HEK293T (cell line): ENCODE results near the gene SYT15.
"Not testable (repeated sequence)": the region's sequence is repeated elsewhere in the genome, so short reads cannot be mapped to it uniquely, and the experiment has no call there.

Experiments used
- BHLHE40 ChIP-seq: fragments of 450-650 bp; IDR thresholded peaks from 2 replicates; pipeline ENCODE4 v1.6.1; 2016; ENCODE audit warnings: mild to moderate bottlenecking, moderate library complexity, borderline replicate concordance
- ELF4 ChIP-seq: fragments of 450-650 bp; IDR thresholded peaks from 2 replicates; pipeline ENCODE4 v1.6.1; 2017; ENCODE audit warnings: antibody characterized with exemption
- FOXA1 ChIP-seq: fragments of 450-650 bp; IDR thresholded peaks from 2 replicates; pipeline ENCODE4 v1.6.1; 2016; ENCODE audit warnings: mild to moderate bottlenecking
- FOXK2 ChIP-seq: fragments of 450-650 bp; IDR thresholded peaks from 2 replicates; pipeline ENCODE4 v1.6.1; 2016; ENCODE audit warnings: mild to moderate bottlenecking
- FOXM1 ChIP-seq: fragments of 450-650 bp; IDR thresholded peaks from 2 replicates; pipeline ENCODE4 v1.6.1; 2017; ENCODE audit warnings: mild to moderate bottlenecking, borderline replicate concordance
- HDGF ChIP-seq: fragments of 450-650 bp; IDR thresholded peaks from 2 replicates; pipeline ENCODE4 v1.6.1; 2017; ENCODE audit warnings: antibody characterized with exemption, borderline replicate concordance
- SP1 ChIP-seq: fragments of 450-650 bp; IDR thresholded peaks from 2 replicates; pipeline ENCODE4 v1.6.1; 2017
- SUZ12 ChIP-seq: fragments of 450-650 bp; IDR thresholded peaks from 2 replicates; pipeline ENCODE4 v1.6.1; 2016; ENCODE audit warnings: mild to moderate bottlenecking
- ZNF384 ChIP-seq: fragments of 450-650 bp; IDR thresholded peaks from 2 replicates; pipeline ENCODE4 v1.6.1; 2016
- TF ChIP-seq, protein P1 (sequence below): fragments of 450-650 bp; IDR thresholded peaks from 2 replicates; pipeline ENCODE4 v1.6.1; 2016

DNA sequence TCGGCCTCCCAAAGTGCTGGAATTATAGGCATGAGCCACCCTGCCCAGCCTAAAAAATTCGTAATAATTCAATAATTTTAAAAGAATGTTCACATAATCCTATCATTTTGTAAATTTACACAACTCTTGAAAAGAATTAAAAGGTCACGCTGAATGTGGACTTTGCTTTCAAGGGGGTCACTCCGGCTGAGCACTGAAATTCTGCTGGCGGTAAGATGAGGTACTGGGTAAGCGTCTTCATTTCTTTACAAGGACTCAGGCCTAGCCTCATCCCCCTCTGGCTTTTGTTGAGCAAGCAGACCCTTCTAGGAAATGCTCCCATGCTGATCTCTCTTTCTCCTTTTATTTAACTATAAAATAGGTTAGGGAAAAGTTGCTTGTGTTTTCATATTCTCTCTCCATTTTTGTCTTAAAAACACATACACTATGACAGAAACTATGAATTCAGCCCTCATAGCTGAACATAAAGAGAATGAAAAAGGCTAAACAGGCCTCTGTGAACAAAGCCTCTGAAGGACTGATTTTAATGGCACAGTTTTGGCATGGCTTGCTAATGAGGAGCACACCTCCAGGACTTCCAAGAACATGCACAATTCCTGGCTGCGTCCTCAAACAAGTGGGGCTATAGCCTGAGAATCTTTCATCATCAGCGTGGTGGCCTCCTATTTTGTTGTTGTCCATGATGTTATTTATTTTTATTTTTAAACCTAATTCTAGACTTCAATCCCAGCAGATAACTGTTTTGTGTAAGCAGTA lies 45.1 kb downstream of the SYT15 start:
- not testable (repeated sequence) for TF ChIP-seq ZNF384, SUZ12, BHLHE40, ELF4, FOXK2, FOXM1, HDGF, FOXA1, SP1
- TF ChIP-seq, protein P1, sequence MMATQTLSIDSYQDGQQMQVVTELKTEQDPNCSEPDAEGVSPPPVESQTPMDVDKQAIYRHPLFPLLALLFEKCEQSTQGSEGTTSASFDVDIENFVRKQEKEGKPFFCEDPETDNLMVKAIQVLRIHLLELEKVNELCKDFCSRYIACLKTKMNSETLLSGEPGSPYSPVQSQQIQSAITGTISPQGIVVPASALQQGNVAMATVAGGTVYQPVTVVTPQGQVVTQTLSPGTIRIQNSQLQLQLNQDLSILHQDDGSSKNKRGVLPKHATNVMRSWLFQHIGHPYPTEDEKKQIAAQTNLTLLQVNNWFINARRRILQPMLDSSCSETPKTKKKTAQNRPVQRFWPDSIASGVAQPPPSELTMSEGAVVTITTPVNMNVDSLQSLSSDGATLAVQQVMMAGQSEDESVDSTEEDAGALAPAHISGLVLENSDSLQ, result not testable (repeated sequence)
